NCI-H1417 (cell line): ENCODE data around the gene RPL36A.
A peak's percentile ranks its signal among the peaks of the same experiment; 100 is the strongest.

Source experiments
- DNase-seq, 3 experiments: peaks; one replicate each; lab custom pipeline; 2025; lab: John Stamatoyannopoulos, UW

Gene RPL36A

GRCh38 chrX:101390664-101391525 lies at the start of gene RPL36A:
Gene RPL36A (plus strand): TSS chrX:101391011. CDS start chrX:101391044, 33 bp downstream.
- DNase-seq: peak; percentile 84 to 93 (median 91)

GRCh38 chrX:101347859-101348451 lies 42.9 kb upstream of the RPL36A start:
- DNase-seq: no peak

- peak; percentile 82 to 85 (median 84) for DNase-seq
Measured at GRCh38 chrX:101348452-101349192, 42.2 kb upstream of the RPL36A start, which contains the start of gene TIMM8A. Gene TIMM8A (minus strand): TSS chrX:101348742. CDS start chrX:101348664, 78 bp downstream.

GRCh38 chrX:101349193-101349562 lies 41.6 kb upstream of the RPL36A start:
- no peak for DNase-seq

GRCh38 chrX:101357166-101357795 lies 33.5 kb upstream of the RPL36A start:
- DNase-seq: peak in 1 of 3 experiments; percentile 6

GRCh38 chrX:101359966-101360365 lies 30.8 kb upstream of the RPL36A start:
- DNase-seq: no peak

- DNase-seq: no peak
Measured at GRCh38 chrX:101360390-101360789, 30.4 kb upstream of the RPL36A start.

GRCh38 chrX:101362116-101362515 lies 28.7 kb upstream of the RPL36A start:
- no peak for DNase-seq

GRCh38 chrX:101362757-101363156 lies 28.1 kb upstream of the RPL36A start:
- DNase-seq: no peak

- no peak for DNase-seq
Measured at GRCh38 chrX:101365301-101365795, 25.5 kb upstream of the RPL36A start.

- no peak for DNase-seq
Measured at GRCh38 chrX:101368800-101369199, 22.0 kb upstream of the RPL36A start.

GRCh38 chrX:101369687-101370086 lies 21.1 kb upstream of the RPL36A start:
- DNase-seq: no peak

GRCh38 chrX:101370888-101371504 lies 19.8 kb upstream of the RPL36A start:
- no peak for DNase-seq

- no peak for DNase-seq
Measured at GRCh38 chrX:101377547-101377946, 13.3 kb upstream of the RPL36A start.

GRCh38 chrX:101383679-101384205 lies 7.1 kb upstream of the RPL36A start:
- no peak for DNase-seq

GRCh38 chrX:101385026-101385684 lies 5.7 kb upstream of the RPL36A start:
- no peak for DNase-seq

- no peak for DNase-seq
Measured at GRCh38 chrX:101385795-101386541, 4.8 kb upstream of the RPL36A start, which contains the start of gene BTK. Gene BTK (minus strand): TSS chrX:101386191. CDS start chrX:101375284, 10,907 bp downstream.

- DNase-seq: no peak
Measured at GRCh38 chrX:101386542-101386885, 4.3 kb upstream of the RPL36A start.

GRCh38 chrX:101388604-101389003 lies 2.2 kb upstream of the RPL36A start:
- DNase-seq: no peak

GRCh38 chrX:101391831-101392230 lies 1.0 kb downstream of the RPL36A start:
- no peak for DNase-seq
